HFF-Myc (cell line): Measurements from ENCODE around the gene SAMD4A.

Experiments
- DNase-seq: peaks from one replicate; pipeline ENCODE4 v3.0.0-alpha.2; 2011; ENCODE audit warnings: low read depth; ENCODE audit errors: extremely low read depth
- H3K4me3 ChIP-seq: replicated peaks from 2 replicates; pipeline ENCODE4 v1.5.1; 2011; ENCODE audit warnings: low read depth, mild to moderate bottlenecking, control low read depth, low read length
- CTCF ChIP-seq: IDR thresholded peaks from 2 replicates; pipeline ENCODE4 v1.5.1; 2012; ENCODE audit warnings: mild to moderate bottlenecking, low read depth, low read length, control low read depth; ENCODE audit errors: missing control alignments

Gene SAMD4A

DNA sequence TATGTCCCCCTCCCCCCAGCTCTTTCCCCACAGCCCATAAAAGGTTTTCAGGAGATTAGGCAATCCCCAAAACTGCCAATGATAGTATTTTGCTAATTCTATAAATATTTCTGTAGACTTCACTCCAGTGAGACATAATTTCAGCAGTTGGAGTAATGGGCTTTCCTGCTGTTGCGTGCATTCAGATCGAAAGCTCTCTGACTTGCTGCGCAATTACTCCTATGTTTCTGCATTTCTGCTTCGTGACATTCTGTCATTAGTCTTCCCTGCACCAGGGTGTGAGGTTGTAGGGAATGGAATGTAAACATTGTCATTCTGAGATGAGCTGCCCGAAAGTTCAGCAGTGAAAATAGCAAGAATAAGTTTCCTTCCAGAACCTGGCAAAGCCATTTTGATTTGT, 58.2 kb downstream of the SAMD4A start:
- no peak for TF ChIP-seq CTCF
- DNase-seq, result no peak
- no peak overlapping the region for H3K4me3 ChIP-seq

DNA sequence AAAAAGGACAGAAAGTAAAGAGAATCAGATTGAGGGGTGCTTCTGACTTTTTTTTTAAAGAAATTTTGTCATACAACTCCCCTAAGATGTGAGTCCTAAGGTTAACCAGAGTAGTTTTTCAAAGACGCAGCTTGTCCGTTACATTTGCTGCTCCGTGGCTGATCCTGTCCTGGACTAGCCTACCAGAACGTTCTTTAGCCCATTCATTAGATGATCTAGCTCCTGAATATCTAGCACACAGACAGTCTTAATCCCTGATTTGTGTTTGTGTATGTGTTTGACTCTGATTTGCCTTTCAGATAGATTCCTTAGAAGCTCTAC, 60.3 kb downstream of the SAMD4A start:
- no peak for TF ChIP-seq CTCF
- no peak overlapping the region; the same call in 1 of the 2 replicates for H3K4me3 ChIP-seq
- no peak for DNase-seq

GRCh38 chr14:54627540-54628363, 60.8 kb downstream of the SAMD4A start:
- H3K4me3 ChIP-seq, result no peak overlapping the region; the same call in 1 of the 2 replicates
- peak; percentile 49 for DNase-seq
- TF ChIP-seq CTCF, result no peak

DNA sequence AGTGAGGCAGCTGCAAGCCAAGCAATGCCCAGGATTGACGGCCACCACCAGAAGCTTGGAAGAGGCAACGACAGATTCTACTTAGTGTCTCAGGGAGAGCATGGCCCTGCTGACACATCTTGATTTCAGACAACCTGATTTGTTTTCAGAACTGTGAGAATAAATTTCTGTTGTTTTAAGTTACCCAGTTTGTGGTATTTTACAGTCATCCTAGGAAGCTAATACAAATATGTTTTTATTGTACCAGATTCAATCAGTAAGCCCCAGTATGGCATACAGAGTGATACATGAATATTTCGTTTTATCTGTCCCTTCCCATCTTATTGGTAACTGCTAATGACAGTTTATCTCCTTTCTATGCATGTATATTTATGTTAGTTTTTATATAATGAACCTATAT, 62.3 kb downstream of the SAMD4A start:
- no peak overlapping the region for H3K4me3 ChIP-seq
- TF ChIP-seq CTCF, result no peak

GRCh38 chr14:54629635-54630360, 62.9 kb downstream of the SAMD4A start:
- no peak for TF ChIP-seq CTCF
- no peak for DNase-seq
- H3K4me3 ChIP-seq, result no peak overlapping the region

More for the DNA sequence above, 62.3 kb downstream of the SAMD4A start:
- no peak for DNase-seq

DNA sequence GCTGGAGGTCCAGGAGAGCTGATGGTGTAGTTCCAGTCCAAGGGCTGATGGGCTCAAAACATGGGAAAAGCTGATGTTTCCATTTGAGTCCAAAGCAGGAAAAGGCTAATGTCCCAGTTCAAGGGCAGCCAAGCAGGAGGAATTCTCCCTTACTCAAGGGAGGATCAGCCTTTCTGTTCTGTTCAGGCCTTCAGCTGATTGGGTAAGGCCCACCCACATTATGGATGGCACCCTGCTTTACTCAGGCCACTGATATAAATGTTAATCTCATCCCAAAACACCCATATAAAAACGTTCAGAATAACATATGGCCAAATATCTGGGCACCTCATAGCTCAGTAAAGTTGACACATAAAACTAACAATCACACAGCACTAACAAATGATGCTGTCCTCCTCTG, 64.1 kb downstream of the SAMD4A start:
- H3K4me3 ChIP-seq, result no peak overlapping the region
- TF ChIP-seq CTCF, result no peak
- DNase-seq, result no peak

GRCh38 chr14:54632452-54632851, 65.5 kb downstream of the SAMD4A start:
- no peak for TF ChIP-seq CTCF
- DNase-seq, result no peak
- H3K4me3 ChIP-seq, result no peak overlapping the region
